DMS114 treated with DMSO at 0.1 percent for 48 hours (cell line): ENCODE measurements around the gene R3HDM1.
"Not testable (repeated sequence)": the region's sequence is repeated elsewhere in the genome, so short reads cannot be mapped to it uniquely, and the experiment has no call there.

Source experiments
- DNase-seq: peaks from one replicate; lab custom pipeline; 2025; ENCODE audit not compliant: unreplicated experiment; lab: John Stamatoyannopoulos, UW

Gene R3HDM1

GRCh38 chr2:135637456-135638087, 106.3 kb downstream of the R3HDM1 start:
- no peak for DNase-seq

GRCh38 chr2:135638825-135639224, 107.5 kb downstream of the R3HDM1 start:
- DNase-seq = no peak

DNA sequence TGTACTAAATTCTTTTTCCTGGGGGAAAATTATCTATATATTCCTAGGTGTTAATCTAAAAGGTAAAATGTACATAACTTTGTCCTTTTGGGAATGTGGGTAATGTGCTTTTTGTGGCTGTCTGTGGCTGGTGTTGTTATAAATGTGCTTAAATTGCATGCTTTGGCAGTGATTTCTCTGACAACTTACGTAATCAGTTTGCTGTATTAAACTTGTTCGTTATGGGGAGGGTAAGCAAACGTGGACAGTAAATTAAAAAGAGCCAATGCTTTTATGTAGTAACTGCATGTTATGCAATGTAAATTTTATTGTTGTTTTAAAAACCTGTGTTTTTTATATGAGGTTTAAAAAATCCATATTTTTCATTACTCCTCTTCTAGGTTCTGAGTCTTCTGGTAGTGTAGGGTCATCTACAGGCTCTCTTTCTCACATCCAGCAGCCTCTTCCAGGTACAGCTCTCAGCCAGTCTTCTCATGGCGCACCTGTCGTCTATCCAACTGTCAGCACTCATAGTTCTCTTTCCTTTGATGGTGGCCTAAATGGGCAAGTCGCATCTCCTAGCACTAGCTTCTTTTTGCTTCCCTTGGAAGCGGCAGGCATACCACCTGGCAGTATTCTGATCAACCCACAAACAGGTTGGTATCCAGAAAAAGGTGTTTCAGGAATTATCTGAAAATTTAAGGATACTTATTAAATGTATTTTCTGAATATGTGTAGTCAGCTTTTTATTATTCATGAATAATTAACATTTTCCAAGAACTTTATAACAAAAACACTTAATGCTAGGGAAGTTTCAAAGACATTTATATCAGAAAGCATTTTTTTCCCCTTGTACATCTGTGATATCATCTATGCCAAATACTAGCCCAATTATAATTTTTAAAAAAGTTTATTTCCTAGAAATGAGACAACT, 110.1 kb downstream of the R3HDM1 start:
- no peak for DNase-seq

- no peak for DNase-seq
Measured at GRCh38 chr2:135647836-135648579, 116.7 kb downstream of the R3HDM1 start.

GRCh38 chr2:135650721-135651120, 119.4 kb downstream of the R3HDM1 start:
- DNase-seq = no peak

DNA sequence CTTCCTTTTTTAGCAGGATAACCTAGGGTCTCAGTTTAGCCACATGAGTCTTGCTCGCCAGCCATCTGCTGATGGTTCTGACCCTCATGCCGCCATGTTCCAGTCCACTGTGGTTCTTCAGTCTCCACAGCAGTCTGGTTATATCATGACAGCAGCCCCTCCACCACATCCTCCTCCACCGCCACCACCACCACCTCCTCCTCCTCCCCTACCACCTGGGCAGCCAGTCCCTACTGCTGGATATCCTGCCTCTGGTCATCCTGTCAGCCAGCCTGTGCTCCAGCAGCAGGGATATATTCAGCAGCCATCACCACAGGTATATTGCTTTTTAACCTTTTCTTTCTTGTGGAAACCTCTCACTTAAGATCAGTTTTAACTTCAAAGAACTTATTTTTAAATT, 120.4 kb downstream of the R3HDM1 start:
- no peak for DNase-seq

GRCh38 chr2:135654239-135654638, 123.0 kb downstream of the R3HDM1 start:
- not testable (repeated sequence) for DNase-seq

GRCh38 chr2:135657806-135658582, 126.7 kb downstream of the R3HDM1 start:
- no peak for DNase-seq

GRCh38 chr2:135662088-135662487, 130.8 kb downstream of the R3HDM1 start:
- no peak for DNase-seq

GRCh38 chr2:135663148-135663700, 131.9 kb downstream of the R3HDM1 start:
- DNase-seq = no peak

GRCh38 chr2:135664623-135665068, 133.4 kb downstream of the R3HDM1 start:
- DNase-seq = no peak

- DNase-seq = no peak
Measured at GRCh38 chr2:135667045-135667444, 135.8 kb downstream of the R3HDM1 start.

- no peak for DNase-seq
Measured at GRCh38 chr2:135674453-135674852, 143.2 kb downstream of the R3HDM1 start.

GRCh38 chr2:135676031-135676430, 144.7 kb downstream of the R3HDM1 start:
- DNase-seq = no peak

DNA sequence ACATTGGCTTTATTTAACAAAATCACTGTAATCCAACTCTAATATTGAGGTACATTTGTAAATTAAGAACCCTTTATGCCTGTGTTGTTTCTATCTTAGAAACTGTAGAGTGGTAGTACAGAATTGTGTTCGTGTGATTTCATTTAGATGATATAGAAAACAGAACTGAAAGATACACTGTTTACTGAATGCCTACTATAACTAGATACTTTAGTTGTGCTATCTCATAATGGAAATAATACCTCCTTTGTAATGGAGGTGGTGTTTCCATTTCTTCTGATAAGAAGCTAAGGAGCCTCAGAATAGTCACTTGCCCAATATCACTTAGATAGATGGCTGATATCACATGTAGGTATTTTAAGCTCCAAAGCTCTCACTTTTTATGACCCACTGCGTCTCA, 147.8 kb downstream of the R3HDM1 start:
- DNase-seq = no peak

GRCh38 chr2:135685361-135685760, 154.1 kb downstream of the R3HDM1 start:
- DNase-seq = no peak

DNA sequence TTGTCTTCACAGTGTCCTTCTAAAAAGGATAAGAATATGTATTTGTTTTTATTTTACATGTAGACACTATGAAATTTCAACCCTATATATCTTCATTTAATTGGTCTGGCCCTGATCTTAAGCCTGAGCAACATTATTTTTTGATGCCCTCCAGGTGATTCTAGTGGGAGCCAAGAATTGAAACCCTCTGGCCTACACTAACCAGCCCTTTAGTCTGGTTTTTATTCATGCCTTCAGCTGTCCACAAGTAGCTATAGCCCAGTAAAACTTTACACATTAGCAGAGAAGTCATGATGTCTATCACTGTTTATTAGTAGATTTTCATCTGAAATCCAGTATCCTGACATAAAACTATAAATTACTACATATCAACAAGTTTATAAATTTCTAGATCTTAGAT, 157.7 kb downstream of the R3HDM1 start:
- DNase-seq = no peak

- no peak for DNase-seq
Measured at GRCh38 chr2:135689679-135690078, 158.4 kb downstream of the R3HDM1 start.

GRCh38 chr2:135694711-135695110, 163.4 kb downstream of the R3HDM1 start:
- DNase-seq = no peak

GRCh38 chr2:135698838-135699237, 167.6 kb downstream of the R3HDM1 start:
- DNase-seq = no peak

DNA sequence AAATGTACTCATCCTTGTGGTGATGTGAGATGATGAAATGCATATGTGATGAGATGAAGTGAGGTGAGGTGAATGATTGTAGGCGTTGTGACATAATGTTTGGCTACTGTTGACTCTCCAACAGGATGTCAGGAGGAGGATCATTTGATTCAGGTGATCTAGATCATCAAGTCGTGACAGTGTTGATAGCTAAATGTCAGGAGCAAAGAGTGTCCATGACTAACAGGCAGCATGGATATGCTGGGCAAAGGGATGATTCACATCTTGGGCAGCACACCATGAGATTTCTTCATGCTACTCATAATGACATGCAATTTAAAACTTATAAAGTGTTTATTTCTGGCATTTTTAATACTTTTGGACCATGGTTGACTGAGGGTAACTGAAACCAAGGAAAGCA, 170.2 kb downstream of the R3HDM1 start:
- no peak for DNase-seq
